GM12892 (cell line): ENCODE measurements around the gene CEP131.
"Not testable (repeated sequence)": the region's sequence is repeated elsewhere in the genome, so short reads cannot be mapped to it uniquely, and the experiment has no call there.

Experiments
- DNase-seq: peaks from one replicate; pipeline ENCODE4 v3.0.0; 2011; ENCODE audit not compliant: insufficient read length
- FAIRE-seq: peaks from 2 replicates; lab custom pipeline; 2011; peaks lifted over from hg19 to GRCh38; lab: Jason Lieb, UNC
- POLR2A ChIP-seq: IDR thresholded peaks from 2 replicates; pipeline ENCODE4 v1.6.1; 2011; ENCODE audit warnings: low read depth, low read length, control low read depth
- POLR2AphosphoS5 ChIP-seq: IDR thresholded peaks from 2 replicates; pipeline ENCODE4 v1.6.1; 2011; ENCODE audit warnings: low read depth, low read length, control low read depth
- TAF1 ChIP-seq: IDR thresholded peaks from 2 replicates; pipeline ENCODE4 v1.6.1; 2011; ENCODE audit warnings: low read depth, mild to moderate bottlenecking, control low read depth, low read length, borderline replicate concordance

CEP131 gene

DNA sequence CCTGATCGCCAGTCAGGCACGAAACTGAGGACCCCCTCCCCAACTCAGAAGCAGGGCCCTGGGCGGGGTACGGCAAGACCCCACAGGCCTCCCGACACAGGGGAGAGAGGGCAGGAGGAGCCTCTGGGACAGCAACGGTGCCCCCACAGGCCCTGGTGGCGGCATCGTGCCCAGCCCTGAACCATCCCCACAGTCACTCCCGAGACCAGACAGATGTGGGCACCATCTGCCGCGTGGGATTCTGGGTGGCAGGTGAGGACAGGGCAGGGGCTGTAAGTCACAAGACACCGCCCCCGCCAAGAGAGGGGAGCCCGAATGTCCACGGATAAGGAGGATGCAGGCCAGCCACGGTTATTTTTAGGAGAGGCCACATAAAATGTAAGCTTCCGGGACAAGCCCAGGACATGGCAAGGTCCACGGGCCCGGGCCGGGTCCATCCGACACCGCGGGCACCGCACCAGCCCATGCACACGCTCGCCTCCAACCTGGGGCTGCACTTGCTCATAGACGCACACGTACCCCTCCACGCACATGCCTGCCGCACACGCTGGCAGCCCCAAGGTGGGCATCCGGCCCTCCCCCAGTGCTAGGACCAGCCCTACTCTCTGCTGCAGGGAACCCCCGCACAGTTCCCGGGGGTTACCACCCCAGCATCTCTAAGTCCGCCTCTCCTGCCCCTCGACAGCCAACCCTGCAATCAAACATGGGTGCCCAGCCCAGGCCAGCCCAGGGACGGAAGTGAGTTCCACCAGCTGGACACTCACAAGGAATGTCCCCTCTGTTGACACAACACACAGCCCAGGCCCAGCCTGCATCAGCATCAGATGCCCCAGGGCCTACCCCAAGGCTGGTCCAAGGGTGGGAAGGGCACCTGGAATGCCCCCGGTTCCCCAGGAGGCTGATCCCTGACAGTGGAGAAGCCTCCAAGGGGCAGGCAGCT lies 65.6 kb downstream of the CEP131 start:
- DNase-seq (no peak), FAIRE-seq (no peak)
- no peak for TF ChIP-seq TAF1

DNA sequence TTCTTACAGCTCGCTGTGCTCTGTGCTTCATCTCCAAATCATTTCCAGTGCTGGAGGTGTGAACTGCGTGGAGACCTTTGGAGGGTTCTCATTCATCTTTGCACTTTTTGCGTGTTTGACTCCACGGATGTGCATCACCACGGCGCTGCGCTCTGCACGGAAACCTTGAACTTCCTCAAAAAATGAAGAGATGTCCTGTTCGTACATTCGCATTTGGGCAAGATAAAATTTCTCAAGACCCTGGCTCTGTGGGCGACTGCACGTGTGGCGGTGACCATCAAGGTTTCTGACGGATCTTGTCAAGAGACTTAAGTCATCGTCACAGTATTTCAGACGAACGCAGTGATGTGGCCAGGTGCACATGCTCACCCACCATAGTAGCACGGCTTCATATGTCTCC lies 67.8 kb downstream of the CEP131 start:
- TF ChIP-seq POLR2AphosphoS5: no peak
- TF ChIP-seq POLR2A: no peak
- no peak for TF ChIP-seq TAF1
- DNase-seq (no peak), FAIRE-seq (no peak)

DNA sequence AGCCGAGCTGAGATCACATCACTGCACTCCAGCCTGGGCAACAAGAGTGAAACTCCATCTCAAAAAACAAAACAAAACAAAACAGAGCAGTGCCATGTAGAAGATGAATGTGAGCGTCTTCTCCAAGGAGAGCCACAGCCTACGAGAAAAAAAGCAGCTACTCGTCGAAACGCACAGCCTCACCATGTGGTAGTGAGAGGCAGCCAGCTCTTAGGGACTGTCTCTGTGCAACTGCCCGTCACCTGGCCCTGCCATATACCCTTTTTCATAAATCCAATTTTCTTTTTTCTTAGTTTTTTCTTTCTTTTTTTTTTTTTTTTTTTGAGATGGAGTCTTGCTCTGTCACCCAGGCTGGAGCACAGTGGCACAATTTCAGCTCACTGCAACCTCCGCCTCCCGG lies 68.7 kb downstream of the CEP131 start:
- DNase-seq, FAIRE-seq: not testable (repeated sequence)

DNA sequence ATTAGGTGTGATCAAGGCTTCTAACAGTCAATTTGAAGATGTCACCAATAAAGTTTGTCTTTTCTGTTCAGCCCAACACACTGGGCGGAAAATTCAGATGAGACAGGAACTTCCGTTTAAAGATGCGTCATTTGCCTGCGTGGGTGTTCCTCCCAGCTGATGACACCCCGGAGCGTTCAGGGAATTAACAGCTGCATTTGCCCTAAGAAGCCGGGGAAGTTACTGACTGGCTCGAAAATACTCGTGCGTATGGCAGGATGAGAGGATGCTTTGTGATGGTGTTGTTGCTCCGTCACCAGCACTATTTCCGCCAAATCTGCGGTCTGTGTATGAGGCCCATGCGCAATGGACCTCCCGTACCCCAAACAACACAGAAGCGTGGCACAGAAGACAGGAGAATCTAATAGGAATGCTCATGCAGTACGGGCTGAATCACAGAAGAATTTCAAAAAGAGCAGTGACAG lies 69.4 kb downstream of the CEP131 start:
- no peak for DNase-seq
- no peak for TF ChIP-seq TAF1
- no peak for TF ChIP-seq POLR2A
- no peak for TF ChIP-seq POLR2AphosphoS5
- no peak for FAIRE-seq

DNA sequence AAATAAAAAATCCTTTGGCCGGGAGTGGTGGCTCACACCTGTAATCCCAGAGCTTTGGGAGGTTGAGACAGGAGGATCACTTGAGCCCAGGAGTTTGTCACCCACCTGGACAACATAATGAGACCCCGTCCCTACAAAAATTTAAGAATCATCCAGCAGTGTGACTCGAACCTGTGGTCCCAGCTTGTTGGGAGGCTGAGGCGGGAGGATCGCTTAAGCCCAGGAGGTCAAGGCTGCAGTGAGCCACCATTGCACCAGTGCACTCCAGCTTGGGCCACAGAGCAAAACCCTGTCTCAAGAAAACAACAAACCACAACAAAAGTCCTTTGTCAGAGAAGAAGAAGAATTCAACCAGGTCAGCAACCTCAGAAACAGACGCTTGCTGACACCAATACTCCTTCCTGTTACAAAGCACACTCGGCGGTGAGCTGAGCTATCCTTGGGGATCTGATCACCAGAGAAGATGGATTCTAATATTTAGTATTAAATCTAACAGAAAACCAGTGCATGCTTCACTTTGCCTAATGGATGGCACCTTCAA lies 70.4 kb downstream of the CEP131 start:
- DNase-seq (no peak), FAIRE-seq (no peak)
- TF ChIP-seq TAF1 (no peak), POLR2AphosphoS5 (no peak), POLR2A (no peak)

DNA sequence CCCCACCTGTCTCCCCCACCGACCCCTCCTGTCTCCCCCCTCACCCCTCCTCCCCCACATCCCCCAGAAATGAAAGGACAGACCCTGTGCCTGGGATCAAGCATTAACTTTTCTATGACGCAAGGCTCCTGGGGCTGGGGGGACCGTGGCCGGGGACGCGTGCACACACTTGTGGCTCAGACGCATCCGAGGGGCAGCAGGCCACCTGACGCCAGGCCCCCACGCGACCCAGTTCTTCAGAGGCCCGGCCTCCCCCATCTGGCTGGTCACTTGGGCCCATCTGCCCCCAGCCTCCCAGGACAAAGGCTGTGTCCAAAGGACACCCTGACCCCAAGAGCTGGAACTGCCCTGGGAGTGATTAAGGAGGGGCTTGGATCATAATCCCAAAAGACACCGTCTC lies 71.5 kb downstream of the CEP131 start:
- no peak for FAIRE-seq
- no peak for DNase-seq
- TF ChIP-seq TAF1 (no peak), POLR2AphosphoS5 (no peak)

DNA sequence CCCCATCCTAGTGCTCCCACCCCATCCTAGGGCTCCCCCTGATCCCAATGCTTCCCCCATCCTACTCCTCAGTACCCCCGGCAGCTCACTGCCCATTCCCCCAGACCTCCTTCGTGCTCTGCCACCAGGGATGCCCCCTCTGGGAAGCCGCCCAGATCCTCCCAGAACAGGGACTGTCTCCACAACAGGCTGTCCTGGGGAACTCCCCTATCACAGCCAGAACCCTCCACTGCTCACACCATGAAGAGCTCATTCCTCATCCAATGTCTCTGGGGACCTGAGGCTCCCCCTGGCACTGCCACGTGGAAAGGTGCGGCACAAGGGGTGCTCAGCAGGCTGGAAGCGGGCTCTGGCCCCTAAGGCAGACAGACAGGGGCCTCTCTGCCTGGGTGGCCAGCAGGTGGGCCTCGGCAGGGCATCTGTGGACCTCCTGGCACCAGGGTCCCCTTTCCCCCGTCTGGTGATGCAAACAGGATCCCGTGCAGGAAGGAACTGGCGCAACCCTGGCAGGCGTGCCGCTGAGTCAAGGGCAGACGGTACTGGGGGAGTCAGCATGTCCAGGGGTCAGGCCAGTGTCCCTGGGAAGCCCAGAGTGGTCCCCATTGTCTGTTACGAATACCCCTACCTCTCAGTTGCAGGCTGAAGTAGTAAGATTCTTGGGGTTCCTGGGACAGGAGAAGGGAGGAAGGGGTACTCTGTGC lies 72.2 kb downstream of the CEP131 start:
- FAIRE-seq (no peak), DNase-seq (no peak)
- TF ChIP-seq TAF1 (no peak), POLR2A (no peak), POLR2AphosphoS5 (no peak)

DNA sequence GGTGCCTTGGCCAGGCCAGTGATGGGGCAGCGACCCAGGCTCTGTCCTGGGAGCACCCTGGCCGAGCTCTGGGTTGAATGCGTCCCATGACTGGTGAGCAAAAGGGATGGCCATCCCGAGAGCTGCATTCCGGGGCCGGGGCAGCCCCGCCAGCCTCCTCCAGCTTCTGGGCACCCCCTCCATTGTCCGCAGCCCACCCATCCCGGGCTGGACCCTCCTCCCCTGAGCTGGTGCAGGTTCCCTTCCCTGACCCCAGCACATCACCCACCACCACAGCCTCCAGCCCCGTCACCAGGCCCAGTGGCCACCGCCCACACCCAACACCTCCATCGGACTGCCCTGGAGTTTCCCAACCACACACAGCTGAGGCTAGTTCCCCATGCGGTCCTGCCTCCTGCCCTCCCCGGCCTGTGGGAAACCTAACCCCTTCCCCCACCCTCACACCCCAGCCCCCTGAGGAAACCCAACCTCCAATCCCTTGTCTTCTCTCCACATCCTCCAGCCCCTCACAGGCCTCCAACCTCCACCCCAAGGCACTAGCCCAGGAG lies 73.7 kb downstream of the CEP131 start:
- FAIRE-seq: no peak
- TF ChIP-seq POLR2A: no peak
- no peak for TF ChIP-seq POLR2AphosphoS5
- no peak for DNase-seq

DNA sequence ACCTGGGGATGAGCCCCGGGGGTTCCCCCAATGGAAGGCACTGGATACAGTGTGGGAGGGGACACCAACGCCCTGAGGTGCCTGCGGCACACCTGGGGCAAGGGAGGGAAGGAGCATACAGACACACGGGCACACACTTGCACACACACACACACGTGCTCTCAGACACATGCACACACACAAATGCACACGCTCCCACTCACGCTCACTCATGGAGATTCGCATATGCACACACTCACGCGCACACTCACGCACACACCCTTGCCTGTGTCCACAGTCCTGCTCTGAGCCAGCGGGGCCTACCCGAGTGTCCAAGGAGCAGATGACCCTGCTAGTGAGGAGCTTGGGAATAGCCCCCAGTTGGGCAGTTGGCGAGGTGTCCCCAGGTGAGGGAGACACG lies 74.2 kb downstream of the CEP131 start:
- no peak for FAIRE-seq
- DNase-seq: no peak
- TF ChIP-seq POLR2A (no peak), POLR2AphosphoS5 (peak; percentile 32; the same call in 1 of the 2 replicates)

DNA sequence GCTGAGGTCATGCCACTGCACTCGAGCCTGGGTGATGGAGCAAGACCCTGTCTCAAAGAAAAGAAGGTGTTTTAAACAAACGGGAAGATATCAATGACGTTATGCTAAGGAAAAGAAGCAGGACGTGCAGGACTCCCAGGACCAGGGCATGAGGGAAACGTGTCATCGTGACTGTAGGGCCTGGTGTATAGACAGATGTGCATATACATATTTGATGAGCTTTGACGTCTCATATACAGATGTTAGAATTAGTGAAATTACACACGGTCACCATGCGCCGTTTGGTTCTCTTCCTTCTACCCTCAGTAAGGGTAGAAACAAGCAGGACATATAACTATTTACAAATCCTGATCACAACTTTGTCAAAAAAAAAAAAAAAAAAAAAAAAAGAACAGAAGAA lies 75.1 kb downstream of the CEP131 start:
- no peak for DNase-seq
- TF ChIP-seq POLR2AphosphoS5 (no peak), TAF1 (no peak), POLR2A (no peak)
- FAIRE-seq: no peak

DNA sequence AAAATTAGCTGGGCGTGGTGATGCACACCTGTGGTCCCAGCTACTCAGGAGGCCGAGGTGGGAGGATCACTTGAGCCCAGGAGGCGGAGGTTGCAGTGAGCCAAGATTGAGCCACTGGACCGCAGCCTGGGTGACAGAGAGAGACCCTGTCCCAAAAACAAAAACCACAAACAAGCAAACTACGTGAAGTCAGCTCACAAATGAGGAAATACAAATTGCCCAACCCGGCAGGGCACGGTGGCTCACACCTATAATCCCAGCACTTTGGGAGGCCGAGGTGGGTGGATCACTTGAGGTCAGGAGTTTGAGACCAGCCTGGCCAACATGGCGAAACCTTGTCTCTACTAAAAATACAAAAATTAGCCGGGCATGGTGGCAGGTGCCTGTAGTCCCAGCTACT lies 76.6 kb downstream of the CEP131 start:
- DNase-seq, FAIRE-seq: not testable (repeated sequence)

DNA sequence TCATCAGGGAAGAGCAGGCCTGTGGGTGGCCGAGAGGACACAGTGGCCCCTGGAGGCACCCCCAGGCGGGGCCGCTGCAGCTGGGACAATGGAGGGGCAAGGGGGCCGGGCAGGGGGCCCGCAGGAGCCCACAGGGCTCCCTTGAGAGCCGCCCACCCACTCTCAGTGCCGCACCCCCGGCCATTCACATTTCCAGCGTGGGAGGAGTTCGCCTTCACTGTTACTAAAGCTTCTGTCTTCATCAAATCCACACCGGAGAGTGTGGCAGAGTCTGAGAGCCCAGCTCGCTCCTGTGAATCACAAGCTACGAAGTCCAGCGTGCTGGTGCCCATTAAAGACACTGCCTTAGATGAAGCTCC lies 78.4 kb downstream of the CEP131 start:
- TF ChIP-seq POLR2A: no peak
- TF ChIP-seq POLR2AphosphoS5: no peak
- TF ChIP-seq TAF1: no peak
- FAIRE-seq (no peak), DNase-seq (no peak)
